HepG2 (cell line): ENCODE measurements around the gene KIAA0825.

Experiments used
- FOXJ3 ChIP-seq: sonication (generic); formaldehyde crosslinking; IDR thresholded peaks from 2 replicates; pipeline ENCODE4 v1.4.0; 2020; ENCODE audit warnings: missing genetic modification reagents, mild to moderate bottlenecking, borderline replicate concordance
- FOXM1 ChIP-seq: sonication (generic); formaldehyde crosslinking; IDR thresholded peaks from 2 replicates; pipeline ENCODE4 v1.5.0; 2020; ENCODE audit warnings: missing genetic modification reagents
- IRF2 ChIP-seq: IDR thresholded peaks from 2 replicates; pipeline ENCODE4 v1.6.1; 2018; ENCODE audit warnings: missing genetic modification reagents, missing compliant biosample characterization
- MTF1 ChIP-seq: sonication (generic); formaldehyde crosslinking; IDR thresholded peaks from 2 replicates; pipeline ENCODE4 v1.5.0; 2020; ENCODE audit warnings: missing genetic modification reagents
- POLR2A ChIP-seq, 2 experiments: IDR thresholded peaks; 2 replicates each; pipeline ENCODE4 v1.6.1; 2011; ENCODE audit warnings: low read depth in 2 of 2, low read length in 2 of 2, mild to moderate bottlenecking in 1 of 2, moderate library complexity in 1 of 2; ENCODE audit not compliant: insufficient read depth in 1 of 2
- RELA ChIP-seq: sonication (generic); formaldehyde crosslinking; IDR thresholded peaks from 2 replicates; pipeline ENCODE4 v1.4.0; 2020; ENCODE audit warnings: missing genetic modification reagents
- SIN3B ChIP-seq: fragments of 150-350 bp; IDR thresholded peaks from 2 replicates; pipeline ENCODE4 v1.6.1; 2014; ENCODE audit warnings: low read length
- SP1 ChIP-seq, 2 experiments: fragments of 450-650 bp in 1 of 2; sonication (generic) in 1 of 2; formaldehyde crosslinking in 1 of 2; IDR thresholded peaks; 2 replicates each; pipeline versions ENCODE4 v1.4.0 to v1.6.1; 2016 to 2020; ENCODE audit warnings: missing genetic modification reagents in 1 of 2
- TAF1 ChIP-seq: sonication (generic); formaldehyde crosslinking; IDR thresholded peaks from 2 replicates; pipeline ENCODE4 v1.4.0; 2020; ENCODE audit warnings: missing genetic modification reagents
- ZFP90 ChIP-seq: sonication (generic); formaldehyde crosslinking; IDR thresholded peaks from 2 replicates; pipeline ENCODE4 v1.8.0; 2022; ENCODE audit warnings: missing genetic modification reagents, mild to moderate bottlenecking, inconsistent platforms, borderline replicate concordance
- ZZZ3 ChIP-seq: sonication (generic); formaldehyde crosslinking; IDR thresholded peaks from 2 replicates; pipeline ENCODE4 v1.4.0; 2020; ENCODE audit warnings: missing genetic modification reagents, mild to moderate bottlenecking, borderline replicate concordance
- TF ChIP-seq, protein P1 (sequence below): fragments of 450-650 bp; IDR thresholded peaks from 2 replicates; pipeline ENCODE4 v1.6.1; 2017; ENCODE audit warnings: mild to moderate bottlenecking
- TF ChIP-seq, protein P2 (sequence below): sonication (generic); formaldehyde crosslinking; IDR thresholded peaks from 2 replicates; pipeline ENCODE4 v1.5.0; 2020; ENCODE audit warnings: mild to moderate bottlenecking, missing genetic modification reagents, moderate library complexity

DNA sequence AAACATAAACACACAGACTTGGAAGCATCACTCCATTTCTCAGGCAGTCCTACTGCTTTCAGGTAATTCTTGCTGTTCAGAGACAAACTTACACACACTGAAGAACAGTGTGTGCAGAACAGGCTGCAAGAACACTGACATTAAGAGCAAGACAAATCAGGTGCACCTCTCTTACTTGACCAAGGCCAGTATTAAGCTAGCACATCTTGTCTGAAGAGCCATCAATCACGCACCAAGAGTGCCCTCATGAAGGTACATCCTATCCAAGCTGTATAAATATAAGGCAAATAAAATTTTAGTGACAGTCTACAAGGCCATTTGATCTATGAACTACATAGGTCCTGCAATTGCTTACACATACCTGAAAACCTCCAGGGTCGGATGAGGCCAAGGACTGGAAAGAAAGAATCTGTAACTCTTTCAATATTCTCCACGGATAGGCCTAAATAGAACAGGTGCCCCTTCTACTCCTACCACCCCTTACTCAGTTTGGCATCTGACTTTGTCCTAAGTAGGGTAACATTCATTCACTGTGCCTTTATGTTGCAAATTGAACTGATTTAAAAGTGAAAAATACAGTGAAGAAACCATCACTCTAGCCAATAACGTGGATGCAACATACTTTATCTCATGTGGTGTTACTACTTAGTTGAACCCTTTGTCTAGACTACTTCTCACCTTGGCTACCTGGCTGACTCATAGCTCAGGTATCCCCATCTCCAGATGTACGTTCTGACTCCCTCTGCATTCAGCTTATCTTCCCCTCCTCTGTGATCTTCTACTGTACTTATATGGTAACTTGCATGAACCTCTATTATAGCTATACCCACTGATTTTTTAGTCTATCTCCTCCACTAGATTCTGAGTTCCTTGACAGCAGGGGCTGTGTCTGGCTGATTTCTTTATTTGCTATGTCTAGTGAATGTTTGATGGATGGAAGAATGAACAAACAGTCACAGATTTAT is 256.3 kb downstream of the KIAA0825 start:
- TF ChIP-seq SP1 (IDR thresholded peaks at IDR 0.05) (no peak), SP1 (CRISPR knock-in tag; IDR thresholded peaks at IDR 0.05) (no peak), SIN3B (no peak), POLR2A (IDR thresholded peaks at IDR 0.05; ENCODE audit: insufficient read depth in 1 of 2, low read depth in 2 of 2, low read length in 2 of 2) (no peak), MTF1 (CRISPR knock-in tag) (no peak), ZZZ3 (CRISPR knock-in tag) (no peak), ZFP90 (CRISPR knock-in tag) (no peak), IRF2 (CRISPR knock-in tag) (no peak), TAF1 (CRISPR knock-in tag) (no peak), FOXJ3 (CRISPR knock-in tag) (no peak), RELA (CRISPR knock-in tag) (no peak), FOXM1 (CRISPR knock-in tag) (no peak)
- TF ChIP-seq, protein P1, sequence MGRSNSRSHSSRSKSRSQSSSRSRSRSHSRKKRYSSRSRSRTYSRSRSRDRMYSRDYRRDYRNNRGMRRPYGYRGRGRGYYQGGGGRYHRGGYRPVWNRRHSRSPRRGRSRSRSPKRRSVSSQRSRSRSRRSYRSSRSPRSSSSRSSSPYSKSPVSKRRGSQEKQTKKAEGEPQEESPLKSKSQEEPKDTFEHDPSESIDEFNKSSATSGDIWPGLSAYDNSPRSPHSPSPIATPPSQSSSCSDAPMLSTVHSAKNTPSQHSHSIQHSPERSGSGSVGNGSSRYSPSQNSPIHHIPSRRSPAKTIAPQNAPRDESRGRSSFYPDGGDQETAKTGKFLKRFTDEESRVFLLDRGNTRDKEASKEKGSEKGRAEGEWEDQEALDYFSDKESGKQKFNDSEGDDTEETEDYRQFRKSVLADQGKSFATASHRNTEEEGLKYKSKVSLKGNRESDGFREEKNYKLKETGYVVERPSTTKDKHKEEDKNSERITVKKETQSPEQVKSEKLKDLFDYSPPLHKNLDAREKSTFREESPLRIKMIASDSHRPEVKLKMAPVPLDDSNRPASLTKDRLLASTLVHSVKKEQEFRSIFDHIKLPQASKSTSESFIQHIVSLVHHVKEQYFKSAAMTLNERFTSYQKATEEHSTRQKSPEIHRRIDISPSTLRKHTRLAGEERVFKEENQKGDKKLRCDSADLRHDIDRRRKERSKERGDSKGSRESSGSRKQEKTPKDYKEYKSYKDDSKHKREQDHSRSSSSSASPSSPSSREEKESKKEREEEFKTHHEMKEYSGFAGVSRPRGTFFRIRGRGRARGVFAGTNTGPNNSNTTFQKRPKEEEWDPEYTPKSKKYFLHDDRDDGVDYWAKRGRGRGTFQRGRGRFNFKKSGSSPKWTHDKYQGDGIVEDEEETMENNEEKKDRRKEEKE = no peak
- TF ChIP-seq, protein P2, sequence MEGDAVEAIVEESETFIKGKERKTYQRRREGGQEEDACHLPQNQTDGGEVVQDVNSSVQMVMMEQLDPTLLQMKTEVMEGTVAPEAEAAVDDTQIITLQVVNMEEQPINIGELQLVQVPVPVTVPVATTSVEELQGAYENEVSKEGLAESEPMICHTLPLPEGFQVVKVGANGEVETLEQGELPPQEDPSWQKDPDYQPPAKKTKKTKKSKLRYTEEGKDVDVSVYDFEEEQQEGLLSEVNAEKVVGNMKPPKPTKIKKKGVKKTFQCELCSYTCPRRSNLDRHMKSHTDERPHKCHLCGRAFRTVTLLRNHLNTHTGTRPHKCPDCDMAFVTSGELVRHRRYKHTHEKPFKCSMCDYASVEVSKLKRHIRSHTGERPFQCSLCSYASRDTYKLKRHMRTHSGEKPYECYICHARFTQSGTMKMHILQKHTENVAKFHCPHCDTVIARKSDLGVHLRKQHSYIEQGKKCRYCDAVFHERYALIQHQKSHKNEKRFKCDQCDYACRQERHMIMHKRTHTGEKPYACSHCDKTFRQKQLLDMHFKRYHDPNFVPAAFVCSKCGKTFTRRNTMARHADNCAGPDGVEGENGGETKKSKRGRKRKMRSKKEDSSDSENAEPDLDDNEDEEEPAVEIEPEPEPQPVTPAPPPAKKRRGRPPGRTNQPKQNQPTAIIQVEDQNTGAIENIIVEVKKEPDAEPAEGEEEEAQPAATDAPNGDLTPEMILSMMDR = no peak
